ENCODE results near the gene TSPAN18.

GRCh38 chr11:44851496-44851895 lies 124.7 kb downstream of the TSPAN18 start:
- TF ChIP-seq CTCF (IDR thresholded peaks at IDR 0.05): no peak
- TF ChIP-seq POLR2AphosphoS5 (IDR thresholded peaks at IDR 0.05): no peak
- TF ChIP-seq POLR2A (IDR thresholded peaks at IDR 0.05): no peak
